Measurements from ENCODE around the gene PAF1. TPM values are rescaled to one million over a fixed set of nuclear protein-coding genes. Genes with fewer than 3 reads are reported as not detected.

PAF1 gene
- total and polyA plus RNA-seq, 2 of the 13 experiments (the other 11 are each of a cell fraction or from before 2014, with no cell fraction given): 30.2 to 31.1 TPM

DNA sequence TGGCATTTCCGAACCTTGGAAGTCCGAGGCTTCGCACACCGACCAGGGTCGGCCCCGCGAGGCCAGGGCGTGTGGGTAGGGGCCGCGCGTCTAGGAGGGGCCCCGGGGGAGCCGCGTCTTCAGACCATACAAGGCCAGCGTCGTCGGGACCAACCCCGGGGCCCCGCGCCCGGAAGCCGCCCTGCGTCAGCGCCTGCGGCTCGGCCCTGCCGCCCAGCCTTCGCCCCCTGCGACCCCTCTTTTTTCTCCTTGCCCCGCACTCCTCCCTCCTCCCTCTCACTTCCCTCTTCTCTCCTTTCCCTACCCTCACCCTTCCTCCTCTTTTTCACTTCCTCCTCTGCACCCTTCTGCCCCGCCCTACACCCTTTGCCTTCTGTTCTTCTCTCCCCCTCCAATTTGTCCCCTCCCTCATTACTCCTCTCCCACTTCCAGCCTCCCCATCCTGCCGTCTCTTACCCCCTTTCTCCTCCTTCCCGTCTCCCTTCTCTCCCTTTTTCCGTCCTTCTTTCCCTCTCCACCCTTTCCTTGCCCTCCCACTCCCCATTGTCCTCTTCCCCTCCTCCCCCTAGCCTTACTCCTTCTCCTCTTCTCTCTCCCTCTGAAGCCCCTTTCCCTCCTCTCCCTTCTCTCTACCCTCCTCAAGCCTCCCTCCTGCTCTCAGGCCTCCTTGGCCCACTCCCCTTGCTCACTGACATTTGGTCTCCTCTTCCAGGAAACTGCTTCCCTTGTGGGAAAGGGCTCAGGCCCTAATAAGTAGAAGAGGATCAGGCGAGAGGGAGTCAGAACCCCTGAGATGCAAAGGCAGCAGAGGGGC is 19.3 kb upstream of the PAF1 start (continued):
- TF ChIP-seq HINFP (CRISPR knock-in tag; IDR thresholded peaks at IDR 0.05; ENCODE audit: low read depth): no peak
- TF ChIP-seq XBP1 (CRISPR knock-in tag; IDR thresholded peaks at IDR 0.05): no peak
- no peak for TF ChIP-seq KDM3A (CRISPR knock-in tag; IDR thresholded peaks at IDR 0.05; ENCODE audit: low read depth)
- TF ChIP-seq ZNF256 (CRISPR knock-in tag; conservative IDR thresholded peaks at IDR 0.05): 0 out of 2 replicates have a peak, but pooled peaks have one; percentile 22
- peak; percentile 57 for TF ChIP-seq ZNF609 (CRISPR knock-in tag; IDR thresholded peaks at IDR 0.05; ENCODE audit: borderline replicate concordance)
- no peak for TF ChIP-seq ZFP36 (IDR thresholded peaks at IDR 0.05; ENCODE audit: borderline replicate concordance, low read depth, low read length, partially characterized antibody)
- no peak for TF ChIP-seq PHB2 (IDR thresholded peaks at IDR 0.05; ENCODE audit: partially characterized antibody)
- no peak for TF ChIP-seq MIER2 (CRISPR knock-in tag; IDR thresholded peaks at IDR 0.05)
- no peak for TF ChIP-seq XRCC5 (optimal IDR thresholded peaks at IDR 0.05; ENCODE audit: low read length)
- no peak for TF ChIP-seq HMG20A (CRISPR knock-in tag; IDR thresholded peaks at IDR 0.05; ENCODE audit: borderline replicate concordance)
- TF ChIP-seq CTCF (CRISPR knock-in tag; IDR thresholded peaks at IDR 0.05): no peak
- no peak for TF ChIP-seq ZNF720 (CRISPR knock-in tag; IDR thresholded peaks at IDR 0.05)
- TF ChIP-seq, protein P1, sequence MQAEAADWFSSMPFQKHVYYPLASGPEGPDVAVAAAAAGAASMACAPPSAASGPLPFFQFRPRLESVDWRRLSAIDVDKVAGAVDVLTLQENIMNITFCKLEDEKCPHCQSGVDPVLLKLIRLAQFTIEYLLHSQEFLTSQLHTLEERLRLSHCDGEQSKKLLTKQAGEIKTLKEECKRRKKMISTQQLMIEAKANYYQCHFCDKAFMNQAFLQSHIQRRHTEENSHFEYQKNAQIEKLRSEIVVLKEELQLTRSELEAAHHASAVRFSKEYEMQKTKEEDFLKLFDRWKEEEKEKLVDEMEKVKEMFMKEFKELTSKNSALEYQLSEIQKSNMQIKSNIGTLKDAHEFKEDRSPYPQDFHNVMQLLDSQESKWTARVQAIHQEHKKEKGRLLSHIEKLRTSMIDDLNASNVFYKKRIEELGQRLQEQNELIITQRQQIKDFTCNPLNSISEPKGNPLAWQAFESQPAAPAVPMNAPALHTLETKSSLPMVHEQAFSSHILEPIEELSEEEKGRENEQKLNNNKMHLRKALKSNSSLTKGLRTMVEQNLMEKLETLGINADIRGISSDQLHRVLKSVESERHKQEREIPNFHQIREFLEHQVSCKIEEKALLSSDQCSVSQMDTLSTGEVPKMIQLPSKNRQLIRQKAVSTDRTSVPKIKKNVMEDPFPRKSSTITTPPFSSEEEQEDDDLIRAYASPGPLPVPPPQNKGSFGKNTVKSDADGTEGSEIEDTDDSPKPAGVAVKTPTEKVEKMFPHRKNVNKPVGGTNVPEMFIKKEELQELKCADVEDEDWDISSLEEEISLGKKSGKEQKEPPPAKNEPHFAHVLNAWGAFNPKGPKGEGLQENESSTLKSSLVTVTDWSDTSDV (CRISPR knock-in tag; IDR thresholded peaks at IDR 0.05): no peak
- 0 out of 2 replicates have a peak, but pooled peaks have one; percentile 47 for TF ChIP-seq ZZZ3 (CRISPR knock-in tag; IDR thresholded peaks at IDR 0.05; ENCODE audit: borderline replicate concordance)
- no peak for TF ChIP-seq ZNF772 (CRISPR knock-in tag; IDR thresholded peaks at IDR 0.05)
- TF ChIP-seq MAF1 (CRISPR knock-in tag; IDR thresholded peaks at IDR 0.05; ENCODE audit: borderline replicate concordance): no peak
- TF ChIP-seq MEIS1 (CRISPR knock-in tag; IDR thresholded peaks at IDR 0.05; ENCODE audit: borderline replicate concordance): peak; percentile 47; the same call in 1 of the 2 replicates
- no peak for TF ChIP-seq SRSF4 (IDR thresholded peaks at IDR 0.05; ENCODE audit: low read depth, low read length, poor library complexity, severe bottlenecking)

All from HepG2 (cell line).